HEK293 (cell line): ENCODE measurements around the gene DOK3.

Experiments
- CTCF ChIA-PET: fragments of 350-600 bp; formaldehyde crosslinking; extraction: SDS; loops from one replicate; lab custom pipeline; 2021; ENCODE audit warnings: antibody characterized with exemption; lab: Yijun Ruan, JAX
- POLR2A ChIA-PET: fragments of 300-600 bp; formaldehyde crosslinking; extraction: SDS; loops from one replicate; lab custom pipeline; 2020; ENCODE audit warnings: antibody characterized with exemption, inconsistent platforms; lab: Yijun Ruan, JAX
- H3K27ac ChIP-seq: fragments of 200-500 bp; sonication (Bioruptor generic); 2 replicates; pipeline ENCODE4 v1.5.1; 2014; ENCODE audit warnings: low read depth, low read length, control low read depth, inconsistent platforms; ENCODE audit errors: extremely low read depth
- H3K36me3 ChIP-seq, 2 experiments: fragments of 200-500 bp in 1 of 2; sonication (Bioruptor generic) in 1 of 2; 1 replicate in 1 of 2; 2 replicates in 1 of 2; pipeline ENCODE4 v1.5.1; 2014 to 2017; ENCODE audit warnings: inconsistent platforms in 2 of 2, low read length in 2 of 2; ENCODE audit not compliant: control insufficient read depth in 2 of 2, insufficient read depth in 1 of 2
- H3K4me1 ChIP-seq: fragments of 200-500 bp; sonication (Bioruptor generic); 2 replicates; pipeline ENCODE4 v1.5.1; 2014; ENCODE audit warnings: mild to moderate bottlenecking, low read length, inconsistent platforms; ENCODE audit not compliant: control insufficient read depth, insufficient read depth
- H3K4me3 ChIP-seq: 2 replicates; pipeline ENCODE4 v1.5.1; 2011; ENCODE audit warnings: low read depth, mild to moderate bottlenecking, control low read depth, low read length, moderate library complexity
- H3K9me3 ChIP-seq: fragments of 200-500 bp; sonication (Bioruptor generic); 2 replicates; pipeline ENCODE4 v1.5.1; 2014; ENCODE audit warnings: low read depth, low read length, inconsistent platforms; ENCODE audit not compliant: control insufficient read depth, insufficient read depth
- MZF1 ChIP-seq: fragments of 450-650 bp; formaldehyde crosslinking; IDR thresholded peaks from 2 replicates; pipeline ENCODE4 v1.5.1; 2017; ENCODE audit warnings: missing biosample characterization, missing genetic modification characterization, borderline replicate concordance
- OSR2 ChIP-seq: fragments of 450-650 bp; formaldehyde crosslinking; IDR thresholded peaks from 2 replicates; pipeline ENCODE4 v1.5.1; 2016; ENCODE audit warnings: missing biosample characterization, missing genetic modification characterization
- SCRT1 ChIP-seq: fragments of 450-650 bp; formaldehyde crosslinking; IDR thresholded peaks from 2 replicates; pipeline ENCODE4 v1.5.1; 2016; ENCODE audit warnings: missing biosample characterization, missing genetic modification characterization, borderline replicate concordance
- SP2 ChIP-seq: fragments of 450-650 bp; formaldehyde crosslinking; IDR thresholded peaks from 2 replicates; pipeline ENCODE4 v1.5.1; 2016; ENCODE audit warnings: missing biosample characterization, missing genetic modification characterization
- ZBTB1 ChIP-seq: fragments of 450-650 bp; formaldehyde crosslinking; IDR thresholded peaks from 2 replicates; pipeline ENCODE4 v1.5.1; 2016; ENCODE audit warnings: missing biosample characterization, missing genetic modification characterization
- ZNF837 ChIP-seq: fragments of 450-650 bp; formaldehyde crosslinking; IDR thresholded peaks from 2 replicates; pipeline ENCODE4 v1.5.1; 2016; ENCODE audit warnings: missing biosample characterization, missing genetic modification characterization
- TF ChIP-seq, protein P1 (sequence below): fragments of 450-650 bp; formaldehyde crosslinking; conservative IDR thresholded peaks from 2 replicates; pipeline ENCODE4 v1.5.1; 2016; ENCODE audit warnings: low read depth, missing biosample characterization, missing genetic modification characterization
- TF ChIP-seq, protein P2 (sequence below): fragments of 450-650 bp; formaldehyde crosslinking; IDR thresholded peaks from 2 replicates; pipeline ENCODE4 v1.5.1; 2016; ENCODE audit warnings: missing biosample characterization, missing genetic modification characterization
- TF ChIP-seq, protein P3 (sequence below): fragments of 450-650 bp; formaldehyde crosslinking; IDR thresholded peaks from 2 replicates; pipeline ENCODE4 v1.5.1; 2016; ENCODE audit warnings: missing biosample characterization, missing genetic modification characterization
- TF ChIP-seq, protein P4 (sequence below): fragments of 450-650 bp; formaldehyde crosslinking; IDR thresholded peaks from 2 replicates; pipeline ENCODE4 v1.5.1; 2016; ENCODE audit warnings: missing biosample characterization, missing genetic modification characterization
- TF ChIP-seq, protein P5 (sequence below): fragments of 450-650 bp; IDR thresholded peaks from 2 replicates; pipeline ENCODE4 v1.5.1; 2018; ENCODE audit warnings: missing biosample characterization, mild to moderate bottlenecking, missing genetic modification characterization

DOK3 gene

DNA sequence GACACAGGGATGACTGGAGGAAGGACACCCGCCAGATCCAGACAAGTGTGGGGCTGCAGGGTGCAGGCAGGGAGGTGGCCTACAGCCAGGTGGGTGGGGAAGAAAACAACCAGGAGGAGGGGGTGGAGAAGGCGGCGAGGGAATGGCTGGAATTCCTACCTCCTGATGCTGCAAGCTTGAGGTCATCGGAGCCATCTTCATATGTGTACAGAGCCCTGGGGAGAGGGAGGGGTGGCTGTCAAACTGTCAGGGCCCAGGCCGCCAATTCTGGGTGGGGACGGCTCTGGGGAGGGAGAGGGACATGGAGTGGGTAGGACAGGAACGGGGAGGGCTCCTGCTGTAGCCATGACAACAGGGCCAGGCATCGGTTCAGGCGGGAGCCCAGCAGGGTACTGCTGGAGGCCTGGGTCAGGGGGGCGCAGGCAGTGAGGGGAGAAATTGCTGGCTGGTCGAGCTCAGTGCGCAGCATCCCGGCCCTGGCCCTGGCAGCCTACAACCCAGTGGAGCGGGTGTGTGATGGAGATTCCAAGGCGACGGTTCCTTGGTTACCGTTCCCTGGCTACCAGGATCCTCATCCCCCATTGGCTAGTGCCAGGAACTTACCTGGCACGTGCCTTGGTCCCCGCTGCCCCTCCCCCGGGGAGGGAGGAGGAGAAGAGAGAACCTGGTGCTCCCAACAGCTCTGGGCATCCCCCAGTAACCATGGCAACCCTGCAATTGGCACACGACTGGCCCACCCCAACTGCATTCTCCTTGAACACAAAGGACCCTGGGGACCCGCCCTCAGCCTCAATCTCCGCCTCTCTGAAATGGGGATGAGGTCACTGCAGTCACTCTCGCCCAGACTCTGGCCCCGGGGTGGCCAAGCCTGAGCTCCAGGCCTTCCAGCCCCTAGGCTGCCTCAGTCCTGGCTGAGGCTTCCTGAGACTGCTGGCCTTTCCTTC is 40.7 kb downstream of the DOK3 start (continued):
- peak; percentile 8 for TF ChIP-seq SP2 (tag by site-specific recombination)

DNA sequence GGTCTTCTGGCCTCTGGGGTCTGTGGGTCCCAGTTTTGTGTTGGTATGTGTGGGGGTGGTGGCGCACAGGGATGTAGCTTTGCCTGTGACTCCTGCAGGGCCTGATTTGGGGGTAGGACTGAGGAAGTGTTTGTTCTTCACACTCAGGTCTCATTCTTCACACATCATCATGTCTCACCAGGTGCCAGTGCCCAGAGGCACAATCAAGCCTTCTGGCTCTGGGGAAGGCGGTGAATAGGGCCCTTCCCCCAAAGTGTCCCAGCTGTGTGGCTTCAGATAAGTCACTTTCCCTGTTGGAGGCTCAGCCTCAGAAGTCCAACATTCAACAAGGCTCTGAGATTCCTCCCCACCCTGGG is 41.3 kb downstream of the DOK3 start:
- TF ChIP-seq, protein P1, sequence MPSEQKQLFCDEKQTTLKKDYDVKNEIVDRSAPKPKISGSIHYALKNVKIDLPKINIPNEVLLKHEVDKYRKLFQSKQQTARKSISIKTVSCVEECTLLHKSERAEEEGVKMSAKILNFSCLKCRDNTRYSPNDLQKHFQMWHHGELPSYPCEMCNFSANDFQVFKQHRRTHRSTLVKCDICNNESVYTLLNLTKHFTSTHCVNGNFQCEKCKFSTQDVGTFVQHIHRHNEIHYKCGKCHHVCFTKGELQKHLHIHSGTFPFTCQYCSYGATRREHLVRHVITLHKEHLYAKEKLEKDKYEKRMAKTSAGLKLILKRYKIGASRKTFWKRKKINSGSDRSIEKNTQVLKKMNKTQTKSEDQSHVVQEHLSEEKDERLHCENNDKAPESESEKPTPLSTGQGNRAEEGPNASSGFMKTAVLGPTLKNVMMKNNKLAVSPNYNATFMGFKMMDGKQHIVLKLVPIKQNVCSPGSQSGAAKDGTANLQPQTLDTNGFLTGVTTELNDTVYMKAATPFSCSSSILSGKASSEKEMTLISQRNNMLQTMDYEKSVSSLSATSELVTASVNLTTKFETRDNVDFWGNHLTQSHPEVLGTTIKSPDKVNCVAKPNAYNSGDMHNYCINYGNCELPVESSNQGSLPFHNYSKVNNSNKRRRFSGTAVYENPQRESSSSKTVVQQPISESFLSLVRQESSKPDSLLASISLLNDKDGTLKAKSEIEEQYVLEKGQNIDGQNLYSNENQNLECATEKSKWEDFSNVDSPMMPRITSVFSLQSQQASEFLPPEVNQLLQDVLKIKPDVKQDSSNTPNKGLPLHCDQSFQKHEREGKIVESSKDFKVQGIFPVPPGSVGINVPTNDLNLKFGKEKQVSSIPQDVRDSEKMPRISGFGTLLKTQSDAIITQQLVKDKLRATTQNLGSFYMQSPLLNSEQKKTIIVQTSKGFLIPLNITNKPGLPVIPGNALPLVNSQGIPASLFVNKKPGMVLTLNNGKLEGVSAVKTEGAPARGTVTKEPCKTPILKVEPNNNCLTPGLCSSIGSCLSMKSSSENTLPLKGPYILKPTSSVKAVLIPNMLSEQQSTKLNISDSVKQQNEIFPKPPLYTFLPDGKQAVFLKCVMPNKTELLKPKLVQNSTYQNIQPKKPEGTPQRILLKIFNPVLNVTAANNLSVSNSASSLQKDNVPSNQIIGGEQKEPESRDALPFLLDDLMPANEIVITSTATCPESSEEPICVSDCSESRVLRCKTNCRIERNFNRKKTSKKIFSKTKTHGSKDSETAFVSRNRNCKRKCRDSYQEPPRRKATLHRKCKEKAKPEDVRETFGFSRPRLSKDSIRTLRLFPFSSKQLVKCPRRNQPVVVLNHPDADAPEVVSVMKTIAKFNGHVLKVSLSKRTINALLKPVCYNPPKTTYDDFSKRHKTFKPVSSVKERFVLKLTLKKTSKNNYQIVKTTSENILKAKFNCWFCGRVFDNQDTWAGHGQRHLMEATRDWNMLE (tag by site-specific recombination), result no peak
- TF ChIP-seq OSR2 (tag by site-specific recombination) (no peak), SCRT1 (tag by site-specific recombination) (no peak), MZF1 (no peak)
- TF ChIP-seq, protein P2, sequence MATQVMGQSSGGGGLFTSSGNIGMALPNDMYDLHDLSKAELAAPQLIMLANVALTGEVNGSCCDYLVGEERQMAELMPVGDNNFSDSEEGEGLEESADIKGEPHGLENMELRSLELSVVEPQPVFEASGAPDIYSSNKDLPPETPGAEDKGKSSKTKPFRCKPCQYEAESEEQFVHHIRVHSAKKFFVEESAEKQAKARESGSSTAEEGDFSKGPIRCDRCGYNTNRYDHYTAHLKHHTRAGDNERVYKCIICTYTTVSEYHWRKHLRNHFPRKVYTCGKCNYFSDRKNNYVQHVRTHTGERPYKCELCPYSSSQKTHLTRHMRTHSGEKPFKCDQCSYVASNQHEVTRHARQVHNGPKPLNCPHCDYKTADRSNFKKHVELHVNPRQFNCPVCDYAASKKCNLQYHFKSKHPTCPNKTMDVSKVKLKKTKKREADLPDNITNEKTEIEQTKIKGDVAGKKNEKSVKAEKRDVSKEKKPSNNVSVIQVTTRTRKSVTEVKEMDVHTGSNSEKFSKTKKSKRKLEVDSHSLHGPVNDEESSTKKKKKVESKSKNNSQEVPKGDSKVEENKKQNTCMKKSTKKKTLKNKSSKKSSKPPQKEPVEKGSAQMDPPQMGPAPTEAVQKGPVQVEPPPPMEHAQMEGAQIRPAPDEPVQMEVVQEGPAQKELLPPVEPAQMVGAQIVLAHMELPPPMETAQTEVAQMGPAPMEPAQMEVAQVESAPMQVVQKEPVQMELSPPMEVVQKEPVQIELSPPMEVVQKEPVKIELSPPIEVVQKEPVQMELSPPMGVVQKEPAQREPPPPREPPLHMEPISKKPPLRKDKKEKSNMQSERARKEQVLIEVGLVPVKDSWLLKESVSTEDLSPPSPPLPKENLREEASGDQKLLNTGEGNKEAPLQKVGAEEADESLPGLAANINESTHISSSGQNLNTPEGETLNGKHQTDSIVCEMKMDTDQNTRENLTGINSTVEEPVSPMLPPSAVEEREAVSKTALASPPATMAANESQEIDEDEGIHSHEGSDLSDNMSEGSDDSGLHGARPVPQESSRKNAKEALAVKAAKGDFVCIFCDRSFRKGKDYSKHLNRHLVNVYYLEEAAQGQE, result no peak
- POLR2A ChIA-PET, result interaction anchor here (0.6 to 7.3 kb wide), 4 partner anchors 10 to 129 kb away, joined by 4 to 102 read pairs (median 14); partner anchors contain the start of gene PDLIM7
- Histone ChIP-seq H3K9me3 (no peaks in the 10 kb centered on the region), H3K36me3 (peaks cover 15 to 67% of the 10 kb centered on the region in 2 experiments; a peak in 2 of 3 replicates), H3K4me3 (no peak overlapping the region), H3K27ac (no peak overlapping the region), H3K4me1 (peaks cover 4% of the 10 kb centered on the region)
- CTCF ChIA-PET, result interaction anchor here (0.9 kb wide), 1 partner anchor 33 kb away, joined by 3 read pairs; no protein-coding TSS in a partner anchor

DNA sequence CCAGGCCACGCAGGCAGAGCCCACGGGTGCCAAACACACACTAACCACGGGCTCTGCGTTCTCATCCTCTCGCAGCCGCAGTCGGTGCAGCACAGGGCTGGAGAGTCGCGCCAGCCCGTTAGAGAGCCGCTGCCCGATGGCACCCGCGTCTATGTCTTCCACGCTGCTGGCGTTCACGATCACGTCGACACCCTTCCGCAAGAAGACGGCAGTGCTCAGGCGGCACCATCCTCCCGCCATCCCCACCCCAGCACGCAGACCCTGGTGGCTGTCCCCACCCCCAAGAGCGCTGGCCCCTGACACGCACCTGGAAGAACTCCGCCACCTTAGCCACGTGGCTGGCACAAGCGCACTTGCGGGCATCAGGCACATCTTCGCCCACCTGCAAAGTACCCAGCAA is 42.2 kb downstream of the DOK3 start:
- Histone ChIP-seq H3K27ac (no peak overlapping the region), H3K9me3 (no peaks in the 10 kb centered on the region), H3K36me3 (peaks cover 15 to 74% of the 10 kb centered on the region in 2 experiments; a peak in 2 of 3 replicates), H3K4me1 (peaks cover 4% of the 10 kb centered on the region), H3K4me3 (no peak overlapping the region)
- CTCF ChIA-PET, result interaction anchor here (0.9 kb wide), 1 partner anchor 34 kb away, joined by 3 read pairs; no protein-coding TSS in a partner anchor
- POLR2A ChIA-PET, result interaction anchor here (0.6 to 2.4 kb wide), 3 partner anchors 10 to 130 kb away, joined by 4 to 12 read pairs (median 8); no protein-coding TSS in a partner anchor
- TF ChIP-seq, protein P3, sequence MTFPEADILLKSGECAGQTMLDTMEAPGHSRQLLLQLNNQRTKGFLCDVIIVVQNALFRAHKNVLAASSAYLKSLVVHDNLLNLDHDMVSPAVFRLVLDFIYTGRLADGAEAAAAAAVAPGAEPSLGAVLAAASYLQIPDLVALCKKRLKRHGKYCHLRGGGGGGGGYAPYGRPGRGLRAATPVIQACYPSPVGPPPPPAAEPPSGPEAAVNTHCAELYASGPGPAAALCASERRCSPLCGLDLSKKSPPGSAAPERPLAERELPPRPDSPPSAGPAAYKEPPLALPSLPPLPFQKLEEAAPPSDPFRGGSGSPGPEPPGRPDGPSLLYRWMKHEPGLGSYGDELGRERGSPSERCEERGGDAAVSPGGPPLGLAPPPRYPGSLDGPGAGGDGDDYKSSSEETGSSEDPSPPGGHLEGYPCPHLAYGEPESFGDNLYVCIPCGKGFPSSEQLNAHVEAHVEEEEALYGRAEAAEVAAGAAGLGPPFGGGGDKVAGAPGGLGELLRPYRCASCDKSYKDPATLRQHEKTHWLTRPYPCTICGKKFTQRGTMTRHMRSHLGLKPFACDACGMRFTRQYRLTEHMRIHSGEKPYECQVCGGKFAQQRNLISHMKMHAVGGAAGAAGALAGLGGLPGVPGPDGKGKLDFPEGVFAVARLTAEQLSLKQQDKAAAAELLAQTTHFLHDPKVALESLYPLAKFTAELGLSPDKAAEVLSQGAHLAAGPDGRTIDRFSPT (tag by site-specific recombination), result 0 out of 2 replicates have a peak, but pooled peaks have one; percentile 30
- TF ChIP-seq, protein P4, sequence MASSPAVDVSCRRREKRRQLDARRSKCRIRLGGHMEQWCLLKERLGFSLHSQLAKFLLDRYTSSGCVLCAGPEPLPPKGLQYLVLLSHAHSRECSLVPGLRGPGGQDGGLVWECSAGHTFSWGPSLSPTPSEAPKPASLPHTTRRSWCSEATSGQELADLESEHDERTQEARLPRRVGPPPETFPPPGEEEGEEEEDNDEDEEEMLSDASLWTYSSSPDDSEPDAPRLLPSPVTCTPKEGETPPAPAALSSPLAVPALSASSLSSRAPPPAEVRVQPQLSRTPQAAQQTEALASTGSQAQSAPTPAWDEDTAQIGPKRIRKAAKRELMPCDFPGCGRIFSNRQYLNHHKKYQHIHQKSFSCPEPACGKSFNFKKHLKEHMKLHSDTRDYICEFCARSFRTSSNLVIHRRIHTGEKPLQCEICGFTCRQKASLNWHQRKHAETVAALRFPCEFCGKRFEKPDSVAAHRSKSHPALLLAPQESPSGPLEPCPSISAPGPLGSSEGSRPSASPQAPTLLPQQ (tag by site-specific recombination), result no peak
- TF ChIP-seq, protein P2, result no peak
- TF ChIP-seq ZBTB1 (tag by site-specific recombination) (no peak), ZNF837 (tag by site-specific recombination) (no peak)
- TF ChIP-seq, protein P5, sequence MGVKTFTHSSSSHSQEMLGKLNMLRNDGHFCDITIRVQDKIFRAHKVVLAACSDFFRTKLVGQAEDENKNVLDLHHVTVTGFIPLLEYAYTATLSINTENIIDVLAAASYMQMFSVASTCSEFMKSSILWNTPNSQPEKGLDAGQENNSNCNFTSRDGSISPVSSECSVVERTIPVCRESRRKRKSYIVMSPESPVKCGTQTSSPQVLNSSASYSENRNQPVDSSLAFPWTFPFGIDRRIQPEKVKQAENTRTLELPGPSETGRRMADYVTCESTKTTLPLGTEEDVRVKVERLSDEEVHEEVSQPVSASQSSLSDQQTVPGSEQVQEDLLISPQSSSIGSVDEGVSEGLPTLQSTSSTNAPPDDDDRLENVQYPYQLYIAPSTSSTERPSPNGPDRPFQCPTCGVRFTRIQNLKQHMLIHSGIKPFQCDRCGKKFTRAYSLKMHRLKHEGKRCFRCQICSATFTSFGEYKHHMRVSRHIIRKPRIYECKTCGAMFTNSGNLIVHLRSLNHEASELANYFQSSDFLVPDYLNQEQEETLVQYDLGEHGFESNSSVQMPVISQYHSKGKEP (tag by site-specific recombination), result no peak
